Islet precursor cell (in vitro differentiated cells): ENCODE data around the gene NELL1.
"Not testable (repeated sequence)": the region's sequence is repeated elsewhere in the genome, so short reads cannot be mapped to it uniquely, and the experiment has no call there.

Experiments
- DNase-seq: peaks from one replicate; pipeline ENCODE4 v3.0.0-alpha.2; 2018

Gene NELL1

DNA sequence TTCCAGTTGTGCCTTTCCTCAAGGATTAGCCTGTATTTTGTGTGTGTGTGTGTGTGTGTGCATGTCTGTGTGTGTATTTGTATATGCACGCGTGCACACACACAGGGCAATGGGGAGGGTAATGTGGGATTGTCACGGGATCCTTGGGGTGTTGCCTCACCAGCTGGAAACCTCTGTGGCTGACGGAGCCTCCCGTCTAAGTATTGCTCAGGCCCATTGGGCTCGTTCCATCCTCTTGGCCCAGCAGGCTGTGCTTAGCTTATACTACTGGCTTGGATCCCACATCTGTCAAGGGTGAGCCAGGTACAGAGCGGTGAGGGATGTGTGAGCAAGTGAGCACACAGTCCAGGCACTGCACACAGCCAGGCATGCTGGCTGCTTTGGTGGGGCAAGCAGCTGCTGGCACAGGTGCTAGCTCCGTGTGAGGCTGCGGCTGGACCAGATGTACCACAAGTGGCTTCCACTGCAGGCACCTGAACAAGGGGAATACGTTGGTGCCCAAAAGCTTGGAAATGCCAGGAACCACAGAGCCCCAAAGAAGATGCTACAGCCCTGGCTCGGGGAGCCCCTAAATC lies 462.8 kb downstream of the NELL1 start:
- DNase-seq, result no peak

DNA sequence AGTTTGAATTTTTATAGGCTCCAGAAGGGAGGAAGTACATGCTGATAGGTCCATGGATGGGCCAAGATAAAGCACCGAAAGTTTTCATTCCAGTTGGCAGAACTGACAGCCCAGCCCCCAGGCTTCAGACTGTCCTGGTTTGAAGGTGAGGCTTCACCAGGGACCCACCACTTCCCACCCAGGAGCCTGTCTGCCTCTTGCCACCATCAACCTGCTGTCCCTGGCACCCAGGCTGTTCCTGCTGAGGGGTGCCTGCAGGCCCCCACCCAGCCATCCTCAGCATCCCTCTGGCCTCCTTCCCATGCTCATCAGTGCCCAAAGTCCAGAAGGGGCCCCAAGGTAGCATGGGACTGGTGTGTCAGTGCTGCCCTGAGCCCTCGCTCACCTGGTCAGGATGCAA lies 463.9 kb downstream of the NELL1 start:
- DNase-seq, result no peak

DNA sequence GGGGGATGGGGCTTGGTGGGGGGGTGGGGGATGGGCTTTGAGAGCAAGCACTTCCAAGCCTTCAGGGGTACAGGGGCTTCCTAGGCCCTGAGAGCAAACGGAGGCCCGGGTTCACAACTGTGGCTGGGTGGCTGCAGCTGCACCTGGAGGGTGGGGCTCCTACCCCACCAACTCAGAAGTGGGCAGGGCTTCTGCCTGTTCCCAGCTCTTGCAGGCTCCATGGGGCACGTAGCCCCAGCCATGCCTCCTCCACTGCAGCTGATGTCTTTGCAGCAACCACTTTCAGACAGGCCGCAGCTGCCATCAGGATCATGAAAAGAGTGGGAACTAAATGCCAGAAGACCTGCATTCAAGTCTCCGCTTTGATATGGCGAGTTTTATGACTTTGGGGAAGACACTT lies 464.3 kb downstream of the NELL1 start:
- DNase-seq, result no peak

DNA sequence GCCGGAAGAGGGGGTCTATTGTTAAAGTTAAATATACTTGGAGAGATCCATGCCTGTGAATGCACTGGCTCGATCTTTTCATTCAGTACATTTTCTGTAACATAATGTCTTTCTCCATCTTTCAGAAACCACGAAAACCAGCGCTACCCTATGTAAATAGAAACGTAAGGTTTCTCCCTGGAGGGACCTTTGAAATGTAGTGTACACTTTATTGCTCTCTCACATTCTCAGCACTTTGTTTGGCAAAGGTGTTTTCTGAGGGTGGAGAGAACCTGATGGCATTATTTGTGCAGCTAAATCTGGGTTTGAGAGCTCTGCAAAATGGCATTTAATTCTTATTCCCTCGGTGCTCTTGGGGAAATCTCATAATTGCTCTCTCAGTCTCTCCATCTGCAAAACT lies 468.4 kb downstream of the NELL1 start:
- DNase-seq, result no peak

DNA sequence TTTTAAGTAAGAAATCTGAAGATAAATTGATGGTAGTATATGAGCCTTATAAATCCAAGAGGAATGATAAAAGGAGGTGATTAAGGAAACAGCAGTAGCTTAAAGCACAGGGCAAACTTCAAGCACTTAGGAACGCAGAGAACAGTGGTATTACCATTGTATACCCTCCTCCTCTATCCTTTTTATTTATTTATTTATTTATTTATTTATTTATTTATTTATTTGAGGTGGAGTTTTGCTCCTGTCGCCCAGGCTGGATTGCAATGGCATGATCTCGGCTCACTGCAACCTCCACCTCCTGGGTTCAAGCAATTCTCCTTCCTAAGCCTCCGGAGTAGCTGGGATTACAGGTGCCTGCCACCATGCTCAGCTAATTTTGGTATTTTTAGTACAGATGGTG lies 472.2 kb downstream of the NELL1 start:
- DNase-seq, result not testable (repeated sequence)

DNA sequence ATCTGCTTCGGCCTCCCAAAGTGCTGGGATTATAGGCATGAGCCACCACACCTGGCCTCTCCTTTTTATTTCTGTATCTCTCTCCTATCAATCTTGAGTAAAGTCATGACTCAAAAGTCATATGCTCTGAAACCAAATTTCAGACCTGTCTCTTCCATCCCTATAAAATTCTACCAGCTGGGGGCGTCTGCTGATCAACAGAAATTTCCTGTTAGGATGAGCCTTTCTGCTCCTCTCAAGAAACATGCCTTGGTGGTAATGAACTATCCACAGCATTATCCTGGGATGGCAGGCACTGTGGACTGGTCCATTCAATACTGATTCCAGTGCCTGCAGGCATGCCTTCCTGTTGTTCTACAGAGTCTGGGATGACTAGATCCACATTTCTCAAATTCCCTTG lies 472.6 kb downstream of the NELL1 start:
- DNase-seq, result no peak

DNA sequence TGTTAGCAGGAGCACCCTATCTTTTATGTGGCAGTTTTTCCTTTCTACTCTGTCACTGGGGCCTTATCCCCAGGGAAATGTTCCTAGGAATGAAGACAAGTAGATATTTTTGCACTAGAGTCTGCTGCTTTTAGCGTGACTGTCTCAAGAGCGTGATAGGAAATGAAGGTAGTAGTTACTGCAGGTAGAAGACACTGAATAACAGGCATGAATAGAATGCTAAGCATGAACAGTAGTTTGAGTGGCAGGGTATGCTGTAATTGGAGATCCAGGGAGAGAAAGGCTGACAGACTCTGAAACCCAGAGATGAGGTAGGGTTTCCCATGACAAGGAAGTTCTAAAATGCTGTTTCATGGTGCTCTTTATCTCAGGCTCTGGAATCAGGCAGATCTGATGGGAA lies 475.1 kb downstream of the NELL1 start:
- DNase-seq, result no peak

DNA sequence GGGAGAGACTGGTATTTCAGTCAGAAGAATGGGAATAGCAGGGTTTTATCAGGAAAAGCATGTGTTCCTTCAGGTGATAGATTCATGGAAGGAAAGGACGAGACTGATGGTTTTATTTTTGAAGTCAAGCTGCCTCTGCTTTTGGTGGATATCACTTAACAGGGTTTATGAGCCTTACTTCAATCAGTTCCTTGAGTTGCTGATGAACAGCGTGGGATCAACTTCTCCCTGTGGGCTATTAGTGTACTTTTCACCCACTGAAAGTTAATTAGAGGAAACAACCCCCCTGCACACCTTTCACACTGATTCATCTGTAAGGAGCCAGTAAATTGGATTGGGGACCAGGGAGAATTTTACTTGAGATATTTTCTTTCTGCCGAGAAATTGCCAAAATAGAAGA lies 479.0 kb downstream of the NELL1 start:
- no peak for DNase-seq

DNA sequence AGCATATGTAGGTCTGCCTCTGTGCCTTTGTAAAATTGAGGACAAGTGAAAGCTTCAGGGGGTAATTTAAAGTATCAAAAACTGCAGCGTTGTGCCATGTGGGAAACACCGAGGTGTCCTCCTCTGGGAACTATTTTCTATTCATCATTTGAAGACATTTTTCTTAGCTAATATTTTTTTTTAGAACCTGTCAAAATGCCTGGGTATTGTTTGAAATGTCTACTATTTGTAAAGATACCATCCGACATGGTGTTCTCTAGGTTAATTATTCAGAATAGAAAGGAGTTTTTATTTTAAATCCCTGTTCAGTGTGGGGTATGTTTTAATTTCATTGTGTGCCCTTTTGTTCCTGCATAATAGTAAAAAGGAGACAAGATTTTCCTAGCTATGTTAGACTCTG lies 490.8 kb downstream of the NELL1 start:
- DNase-seq, result no peak

DNA sequence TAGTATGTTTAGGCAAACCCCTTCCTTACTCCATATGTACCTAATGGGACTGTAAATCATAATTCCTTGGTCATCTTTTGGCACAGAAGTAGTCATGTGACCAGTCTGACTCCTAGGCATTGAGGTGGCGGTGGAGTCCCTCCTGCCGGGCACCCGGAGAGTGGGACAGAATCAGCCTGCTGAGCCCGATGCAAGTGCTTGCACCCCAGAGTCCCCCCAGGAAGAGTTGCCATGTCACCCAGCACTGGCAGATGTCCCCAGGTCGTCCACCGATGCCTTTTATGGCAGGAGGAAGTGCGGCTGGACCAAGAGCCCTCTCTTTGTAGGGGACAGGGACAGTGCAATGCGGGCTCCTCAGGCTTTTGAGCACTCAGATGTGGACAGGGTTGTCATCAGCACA lies 500.3 kb downstream of the NELL1 start:
- no peak for DNase-seq

DNA sequence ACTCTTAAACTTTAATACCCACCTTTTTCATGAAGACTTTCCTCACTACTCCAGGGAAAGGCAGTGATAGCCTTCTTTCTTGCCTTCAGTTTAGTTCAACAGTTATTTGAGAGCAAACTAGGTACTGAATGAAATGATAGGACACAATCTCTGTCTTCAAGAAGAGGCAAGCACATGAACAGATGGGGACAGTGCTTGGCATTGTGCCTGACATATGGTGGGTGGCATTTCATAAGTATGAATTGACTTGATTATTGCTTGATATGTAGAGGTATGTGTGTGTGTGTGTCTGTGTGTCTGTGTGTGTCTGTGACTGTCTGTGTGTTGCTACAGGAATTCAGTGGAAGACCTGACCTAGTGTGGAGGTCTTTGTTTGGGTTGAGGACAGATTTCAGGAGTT lies 504.1 kb downstream of the NELL1 start:
- no peak for DNase-seq

DNA sequence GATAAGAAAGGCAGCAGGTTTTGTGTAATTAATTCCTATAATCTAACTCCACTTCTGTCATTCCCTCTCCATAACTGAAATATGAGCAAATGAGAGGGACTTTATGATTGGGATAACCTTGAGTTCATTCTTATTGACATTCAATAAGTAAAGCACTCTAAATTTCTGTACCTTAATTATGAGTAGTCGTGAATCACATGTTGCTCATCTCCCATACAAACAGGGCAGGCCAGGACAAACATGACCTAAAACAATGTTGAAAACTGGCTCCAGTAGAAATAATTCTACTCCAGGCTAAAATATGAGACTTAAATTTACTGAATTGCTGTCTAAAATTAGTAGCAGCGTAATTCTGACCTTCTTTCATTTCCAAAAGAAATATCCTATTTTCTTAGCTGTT lies 505.4 kb downstream of the NELL1 start:
- no peak for DNase-seq

DNA sequence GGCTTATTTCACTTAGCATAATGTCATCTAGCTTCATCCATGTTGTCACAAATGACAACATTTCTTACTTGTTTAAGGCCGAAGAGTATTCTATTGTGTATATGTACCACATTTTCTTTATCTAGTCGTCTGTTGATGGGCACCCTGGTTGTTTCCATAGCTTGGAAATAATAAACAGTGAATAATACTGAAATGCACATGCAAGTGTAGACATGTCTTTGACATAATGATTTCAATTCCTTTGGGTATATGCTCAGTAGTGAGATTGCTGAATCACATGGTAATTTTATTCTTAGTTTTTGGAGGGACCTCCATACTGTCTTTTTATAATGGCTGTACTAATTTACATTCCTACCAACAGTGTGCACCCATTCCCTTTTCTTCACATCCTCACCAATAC lies 508.0 kb downstream of the NELL1 start:
- DNase-seq, result no peak

DNA sequence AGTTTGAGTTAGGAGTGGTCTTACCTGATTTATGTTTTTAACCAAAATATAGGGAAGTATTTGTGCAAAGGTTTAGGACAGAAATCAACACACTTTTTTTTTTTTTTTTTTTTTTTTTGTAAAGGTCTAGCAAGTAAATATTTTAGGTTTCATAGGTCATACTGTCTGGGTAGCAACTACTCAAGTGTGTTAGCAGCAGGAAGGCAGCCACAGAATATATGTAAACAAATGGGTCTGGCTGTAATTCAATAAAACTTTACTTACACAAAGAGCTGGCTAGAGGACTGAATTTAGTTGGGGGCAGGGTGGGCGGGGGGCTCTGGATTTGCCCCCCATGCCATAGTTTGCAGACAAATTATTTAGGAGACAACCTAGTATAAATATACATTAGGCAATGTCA lies 510.4 kb downstream of the NELL1 start:
- DNase-seq, result no peak

DNA sequence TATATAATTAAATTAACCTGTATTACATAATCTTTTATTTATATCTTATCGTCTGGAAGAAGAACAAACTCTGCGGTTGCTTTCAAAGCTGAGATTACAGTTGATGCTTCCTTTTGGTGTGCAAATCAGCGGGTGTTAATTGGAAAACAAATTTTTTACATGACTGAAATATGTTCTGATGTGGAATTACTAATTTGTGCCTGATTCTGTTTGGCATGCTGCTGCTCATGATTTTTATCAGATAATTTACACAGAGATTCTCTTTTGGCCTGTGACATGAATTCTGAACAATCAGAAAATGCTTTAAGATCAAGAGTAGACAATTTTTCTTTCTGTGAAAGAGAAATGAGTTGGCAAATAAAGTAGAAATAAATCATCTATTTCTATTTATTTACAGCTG lies 510.8 kb downstream of the NELL1 start:
- no peak for DNase-seq

DNA sequence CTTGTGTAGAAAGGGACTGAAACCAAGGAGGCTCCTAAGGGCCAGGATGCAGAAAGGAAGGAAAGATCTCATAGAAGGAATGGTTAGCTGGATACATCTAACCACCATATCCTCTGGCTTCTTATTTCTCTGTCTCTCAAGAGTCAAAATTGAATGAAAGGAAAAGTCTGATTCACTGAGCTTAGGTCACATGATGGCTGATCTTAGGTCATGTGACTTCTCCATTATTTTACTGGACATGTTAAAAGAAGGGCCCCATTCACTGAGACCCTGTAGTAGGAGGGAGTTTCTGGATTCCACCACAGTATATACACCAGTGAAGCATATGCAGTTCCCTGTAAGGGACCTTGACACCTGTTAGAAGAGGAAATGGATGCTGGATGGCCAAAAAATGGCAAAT lies 516.6 kb downstream of the NELL1 start:
- DNase-seq, result no peak

DNA sequence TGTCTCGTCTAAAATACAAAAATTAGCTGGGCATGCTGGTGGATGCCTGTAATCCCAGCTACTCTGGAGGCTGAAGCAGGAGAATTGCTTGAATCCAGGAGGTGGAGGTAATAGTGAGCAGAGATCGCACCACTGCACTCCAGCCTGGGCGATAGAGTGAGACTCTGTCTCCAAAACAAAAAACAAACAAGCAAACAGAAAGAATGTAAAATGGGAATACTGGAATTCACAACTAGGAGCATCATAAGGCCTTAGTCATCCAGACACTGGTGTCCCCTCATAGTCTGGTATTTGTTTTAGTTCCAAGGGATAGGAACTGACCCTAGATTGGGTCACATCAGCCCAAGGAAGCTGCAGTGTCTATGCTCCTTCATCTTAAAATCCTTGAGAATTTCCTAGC lies 520.8 kb downstream of the NELL1 start:
- no peak for DNase-seq

DNA sequence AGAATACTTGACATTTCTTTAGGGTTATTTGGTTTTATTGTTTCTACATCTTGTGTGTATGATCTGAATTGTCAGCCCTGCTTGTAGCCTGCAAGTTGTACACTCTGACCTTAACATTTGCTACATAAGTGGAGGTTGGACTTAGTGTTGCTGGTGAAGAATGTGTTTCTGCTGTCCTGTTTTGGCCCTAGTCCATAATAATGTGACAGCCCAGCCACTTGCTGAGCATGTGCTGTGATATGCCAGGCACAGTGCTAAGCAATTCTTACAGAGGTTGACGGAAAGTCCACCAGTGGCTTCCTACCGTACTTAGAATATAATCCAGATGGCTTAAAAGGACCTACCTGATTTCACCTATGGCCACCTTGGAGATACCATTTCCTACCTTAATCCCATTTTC lies 526.6 kb downstream of the NELL1 start:
- no peak for DNase-seq

DNA sequence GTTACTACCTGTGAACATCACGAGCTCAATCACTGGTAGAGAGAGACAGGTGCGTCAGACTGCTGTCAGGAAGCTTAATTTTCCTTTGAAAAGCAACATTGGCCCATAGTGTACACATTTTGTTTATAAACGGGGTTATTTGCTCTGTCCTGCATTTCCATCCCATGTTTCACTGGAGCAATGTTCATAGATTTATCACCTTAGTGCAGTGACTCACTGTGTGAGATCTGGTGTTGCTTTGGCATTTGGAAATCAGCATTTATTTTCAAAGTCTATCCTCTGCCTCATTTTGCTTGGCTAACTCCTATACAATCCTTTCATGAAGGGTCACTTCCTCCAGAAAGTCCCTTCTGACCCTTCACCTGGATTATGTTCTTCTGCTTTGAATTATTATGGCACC lies 529.1 kb downstream of the NELL1 start:
- no peak for DNase-seq

DNA sequence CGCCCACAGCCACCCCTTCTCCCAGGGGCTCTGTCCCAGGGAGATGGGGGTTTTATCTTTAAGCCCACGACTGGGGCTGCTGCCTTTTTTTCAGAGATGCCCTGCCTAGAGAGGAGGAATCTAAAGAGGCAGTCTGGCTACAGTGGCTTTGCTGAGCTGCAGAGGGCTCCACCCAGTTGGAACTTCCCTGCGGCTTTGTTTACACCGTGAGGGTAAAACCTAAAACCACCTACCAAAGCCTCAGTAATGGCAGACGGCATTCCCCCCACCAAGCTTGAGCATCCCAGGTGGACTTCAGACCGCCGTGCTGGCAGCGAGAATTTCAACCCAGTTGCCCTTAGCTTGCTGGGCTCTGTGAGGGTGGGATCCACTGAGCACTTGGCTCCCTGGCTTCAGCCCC lies 535.8 kb downstream of the NELL1 start:
- DNase-seq, result no peak

DNA sequence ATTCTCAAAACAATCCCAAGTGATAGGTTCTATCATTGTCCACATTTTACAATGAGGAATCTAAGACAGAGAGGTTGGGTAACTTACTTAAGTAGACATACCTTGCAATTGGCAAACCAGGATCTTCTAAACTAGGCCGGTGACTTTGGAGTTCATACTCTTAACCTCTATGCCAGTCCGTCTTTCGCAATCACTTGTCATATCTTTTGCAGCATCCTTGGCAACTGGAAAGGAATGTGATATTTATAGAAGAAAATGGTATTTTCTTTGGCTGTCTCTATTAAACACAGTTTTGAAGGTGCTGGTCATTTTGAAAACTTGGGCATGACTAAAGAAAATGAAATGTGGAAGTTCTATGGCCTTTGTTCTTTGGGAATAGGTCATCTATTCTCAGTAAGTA lies 556.5 kb downstream of the NELL1 start:
- no peak for DNase-seq

DNA sequence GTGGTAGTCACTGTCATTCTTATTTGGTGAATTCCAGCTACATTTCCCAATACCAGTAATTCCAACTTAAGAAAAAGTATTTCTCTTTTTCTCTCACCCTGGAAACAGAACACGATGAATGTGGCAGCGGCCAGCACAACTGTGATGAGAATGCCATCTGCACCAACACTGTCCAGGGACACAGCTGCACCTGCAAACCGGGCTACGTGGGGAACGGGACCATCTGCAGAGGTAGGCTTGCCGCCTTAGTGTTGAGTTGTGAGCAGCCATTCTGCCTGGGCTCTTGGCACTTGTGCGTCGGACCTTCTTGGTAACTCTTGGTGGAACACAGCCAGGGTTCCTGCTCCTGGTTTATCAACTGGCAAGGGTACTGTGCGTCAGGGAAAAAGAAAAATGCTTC lies 559.8 kb downstream of the NELL1 start:
- DNase-seq, result no peak

DNA sequence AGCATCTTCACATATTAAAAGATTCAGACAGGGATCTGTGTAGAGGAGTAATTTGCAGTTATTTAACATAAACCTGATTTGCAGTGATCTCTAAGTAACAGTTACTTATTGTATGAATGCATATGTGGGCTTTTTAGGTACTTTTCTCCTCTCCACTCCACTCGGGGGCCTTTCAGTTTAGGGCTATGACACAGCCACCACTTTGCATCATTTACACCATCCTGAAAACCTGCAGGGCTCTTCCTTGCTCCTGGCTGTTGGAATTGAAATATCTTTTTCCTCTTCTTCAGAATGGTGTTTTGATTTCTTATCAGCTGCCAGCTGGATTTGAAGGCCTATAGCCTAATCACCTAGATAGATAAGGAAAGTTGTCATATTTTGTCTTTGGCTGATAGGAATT lies 580.8 kb downstream of the NELL1 start:
- no peak for DNase-seq

DNA sequence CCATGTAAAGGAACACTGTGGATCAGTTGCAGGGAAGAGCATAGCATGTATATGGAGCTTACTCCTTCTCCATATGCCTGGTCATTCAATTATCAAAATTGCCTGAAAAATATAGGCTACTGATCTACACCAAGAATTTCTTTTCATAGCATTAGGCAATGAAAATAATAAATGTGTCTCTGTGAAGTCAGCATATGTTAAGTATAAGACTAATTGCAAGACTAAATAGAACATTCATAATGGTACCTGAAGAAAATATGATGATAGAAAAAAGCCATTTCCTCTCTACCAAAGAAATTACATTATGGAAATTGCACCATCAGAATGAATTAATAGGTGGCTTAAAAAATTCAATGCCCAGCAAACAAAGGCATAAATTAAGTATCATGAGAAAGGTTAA lies 584.7 kb downstream of the NELL1 start:
- DNase-seq, result no peak

DNA sequence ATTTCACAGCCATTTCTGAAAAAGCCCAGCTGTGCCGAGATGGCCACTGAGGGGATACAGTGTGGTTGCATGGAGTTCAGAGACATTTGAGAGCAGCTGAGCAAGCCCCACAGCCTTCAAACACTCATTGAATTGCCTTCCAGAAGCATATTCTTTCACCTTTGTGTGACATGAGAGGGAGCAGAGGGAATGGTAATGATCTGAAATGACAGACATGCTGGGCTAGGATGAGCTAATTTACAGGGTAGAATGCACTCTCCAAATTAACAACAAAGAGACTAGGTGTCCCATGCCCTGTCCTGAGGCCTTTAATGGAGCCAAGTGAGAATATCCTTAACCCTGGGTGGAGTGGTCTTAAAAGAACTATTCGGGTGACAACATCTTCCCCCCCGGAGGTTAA lies 585.4 kb downstream of the NELL1 start:
- DNase-seq, result no peak

DNA sequence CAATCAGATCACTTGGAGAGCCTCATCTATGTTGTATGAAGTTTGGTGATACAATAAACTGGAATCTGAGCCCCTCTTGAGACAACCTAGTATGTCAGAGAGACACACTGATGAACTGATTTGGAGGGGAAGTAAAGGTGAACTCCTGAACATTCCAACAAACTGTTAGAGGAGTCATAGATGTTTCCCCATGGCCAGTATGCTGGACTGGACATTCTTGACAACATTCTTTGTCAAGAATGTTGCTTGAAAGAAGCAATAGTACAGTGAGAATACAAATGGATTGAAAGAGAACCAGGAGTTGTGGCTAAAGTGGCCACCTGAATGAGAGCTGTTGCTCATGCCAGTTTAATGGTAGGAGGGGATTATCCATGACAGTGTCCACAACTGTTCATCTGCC lies 588.1 kb downstream of the NELL1 start:
- DNase-seq, result no peak
